ENCODE results near the gene CD52.

The CD52 gene

GRCh38 chr1:26335774-26336476 lies 18.2 kb downstream of the CD52 start:
- no peak for DNase-seq (ENCODE audit: low spot score)

DNA sequence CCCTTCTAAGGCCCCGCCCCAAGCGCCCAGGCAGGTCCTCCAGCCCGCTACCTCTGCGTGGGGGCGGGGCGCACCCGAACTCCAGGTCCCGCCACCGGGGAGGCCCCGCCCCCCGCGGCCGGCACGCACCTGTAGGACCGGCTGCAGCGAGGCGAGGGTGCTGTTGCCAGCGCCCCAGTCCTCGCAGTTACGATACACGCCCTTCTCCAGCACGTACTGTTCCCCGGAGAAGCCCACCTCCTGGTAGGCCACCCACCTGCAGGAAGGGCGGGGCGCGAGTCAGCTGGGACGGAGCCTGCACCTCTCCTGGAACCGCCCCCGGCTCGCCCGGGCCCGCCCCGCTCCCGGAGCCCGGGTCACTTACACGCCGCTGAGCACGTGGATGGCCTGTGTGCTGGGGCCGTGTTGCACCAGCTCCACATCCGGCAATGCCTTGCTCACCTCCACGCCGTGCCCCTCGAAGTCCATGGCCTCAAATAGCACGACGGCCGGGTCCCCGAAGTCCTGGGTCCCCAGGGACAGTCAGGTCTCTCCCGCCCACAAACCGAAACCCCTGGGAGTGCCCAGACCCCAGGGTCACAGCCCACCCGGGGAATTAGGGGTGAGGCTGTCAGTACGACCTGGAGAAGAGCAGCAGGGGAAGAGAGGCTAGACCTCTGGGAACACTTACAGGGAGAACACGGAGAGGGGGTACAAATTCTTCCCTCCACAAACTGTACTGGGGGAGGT lies 18.9 kb downstream of the CD52 start:
- DNase-seq (ENCODE audit: low spot score): no peak

GRCh38 chr1:26337206-26337535 lies 19.4 kb downstream of the CD52 start:
- DNase-seq (ENCODE audit: low spot score): no peak

- no peak for DNase-seq (ENCODE audit: low spot score)
Measured at GRCh38 chr1:26337625-26338024, 19.9 kb downstream of the CD52 start.

DNA sequence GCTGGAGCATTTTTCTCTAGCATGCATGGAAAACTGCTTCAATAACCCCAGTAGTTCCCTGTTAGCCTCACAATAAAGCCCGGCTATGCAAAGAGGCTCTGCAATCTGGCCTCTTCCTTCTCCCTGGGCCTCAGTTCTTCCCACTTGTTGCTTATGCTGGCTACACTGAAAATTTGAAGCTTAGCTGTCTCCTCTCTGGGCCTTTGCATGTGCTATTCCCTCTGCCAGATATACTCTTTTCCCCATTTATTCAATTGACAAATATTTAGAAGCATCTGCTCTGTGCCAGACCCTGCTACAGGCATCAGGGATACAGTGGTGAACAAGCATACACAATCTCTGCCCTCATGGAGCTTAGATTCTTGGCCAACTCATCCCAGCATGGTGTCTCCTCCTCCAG lies 20.9 kb downstream of the CD52 start:
- no peak for DNase-seq (ENCODE audit: low spot score)

GRCh38 chr1:26340047-26340481 lies 22.3 kb downstream of the CD52 start:
- DNase-seq (ENCODE audit: low spot score): no peak

DNA sequence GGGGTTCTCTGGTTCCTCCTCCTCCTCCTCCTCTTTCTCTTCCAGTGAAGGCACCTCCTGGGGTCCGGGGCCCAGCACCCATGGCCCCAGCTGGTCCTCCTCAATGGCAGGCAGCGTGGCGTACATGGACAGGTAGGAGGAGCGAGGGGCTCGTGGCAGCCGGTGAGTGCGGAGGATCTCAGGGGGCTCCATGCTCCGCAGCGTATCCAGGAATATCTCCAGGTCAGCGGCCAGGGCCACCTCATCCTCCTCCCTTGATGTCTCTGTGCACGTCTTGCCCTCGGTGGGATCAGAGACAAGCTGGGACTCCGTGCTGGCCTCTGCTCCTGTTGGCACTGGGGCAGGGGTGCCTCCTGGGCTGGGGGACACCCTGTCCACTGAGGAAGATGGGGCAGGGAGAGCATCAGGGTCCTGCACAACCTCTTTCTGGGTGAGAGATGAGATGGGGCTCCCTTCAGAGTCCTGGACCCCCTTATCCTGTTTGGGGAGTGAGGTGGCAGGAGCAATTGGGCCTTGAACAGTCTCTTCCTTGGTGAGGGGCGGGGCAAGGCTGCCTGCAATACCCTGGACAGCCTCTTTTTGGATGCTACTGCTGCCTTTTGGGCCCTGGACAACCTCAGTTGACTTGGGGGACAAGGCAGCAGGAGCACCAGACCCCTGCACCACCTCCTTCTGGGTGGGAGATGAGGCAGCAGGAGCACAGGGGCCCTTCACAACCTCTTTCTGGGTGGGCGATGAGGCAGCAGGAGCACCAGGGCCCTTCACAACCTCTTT lies 26.6 kb downstream of the CD52 start:
- no peak for DNase-seq (ENCODE audit: low spot score)

- DNase-seq (ENCODE audit: low spot score): no peak
Measured at GRCh38 chr1:26345718-26346117, 28.0 kb downstream of the CD52 start.

GRCh38 chr1:26346274-26347033 lies 28.7 kb downstream of the CD52 start:
- no peak for DNase-seq (ENCODE audit: low spot score)

DNA sequence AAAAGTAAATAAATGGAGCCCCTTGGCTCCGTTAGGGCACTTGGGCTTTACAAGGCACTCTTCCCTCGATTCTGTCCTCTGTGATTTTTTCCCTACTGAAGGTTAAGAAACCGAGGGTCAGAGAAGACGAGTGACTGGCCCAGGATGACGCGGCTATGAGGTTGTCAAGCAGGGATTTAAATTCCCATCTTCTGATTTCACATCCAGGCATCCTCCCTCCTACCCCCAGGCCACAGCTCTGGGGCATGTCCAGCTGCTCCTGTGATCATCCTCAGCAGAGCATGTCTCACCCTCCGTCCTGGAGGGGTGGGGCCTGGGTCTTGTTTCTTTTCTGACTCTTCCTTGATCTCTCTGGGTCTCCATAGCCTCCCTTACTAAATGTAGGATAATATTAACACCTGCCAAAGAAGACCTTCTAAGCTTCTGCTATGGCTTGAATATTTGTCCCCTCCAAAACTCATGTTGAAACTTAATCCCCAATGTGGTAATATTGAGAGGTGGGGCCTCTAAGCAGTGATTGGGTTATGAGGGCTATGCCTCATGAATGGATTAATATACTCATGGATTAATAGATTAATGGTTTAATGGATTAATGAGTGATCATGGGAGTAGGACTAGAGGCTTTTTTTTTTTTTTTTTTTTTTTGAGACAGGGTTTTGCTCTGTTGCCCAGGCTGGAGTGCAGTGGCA lies 31.6 kb downstream of the CD52 start:
- DNase-seq (ENCODE audit: low spot score): no peak

- DNase-seq (ENCODE audit: low spot score): no peak
Measured at GRCh38 chr1:26349877-26350244, 32.1 kb downstream of the CD52 start.

- DNase-seq (ENCODE audit: low spot score): no peak
Measured at GRCh38 chr1:26350343-26350700, 32.6 kb downstream of the CD52 start.

- no peak for DNase-seq (ENCODE audit: low spot score)
Measured at GRCh38 chr1:26350701-26351589, 33.2 kb downstream of the CD52 start.

DNA sequence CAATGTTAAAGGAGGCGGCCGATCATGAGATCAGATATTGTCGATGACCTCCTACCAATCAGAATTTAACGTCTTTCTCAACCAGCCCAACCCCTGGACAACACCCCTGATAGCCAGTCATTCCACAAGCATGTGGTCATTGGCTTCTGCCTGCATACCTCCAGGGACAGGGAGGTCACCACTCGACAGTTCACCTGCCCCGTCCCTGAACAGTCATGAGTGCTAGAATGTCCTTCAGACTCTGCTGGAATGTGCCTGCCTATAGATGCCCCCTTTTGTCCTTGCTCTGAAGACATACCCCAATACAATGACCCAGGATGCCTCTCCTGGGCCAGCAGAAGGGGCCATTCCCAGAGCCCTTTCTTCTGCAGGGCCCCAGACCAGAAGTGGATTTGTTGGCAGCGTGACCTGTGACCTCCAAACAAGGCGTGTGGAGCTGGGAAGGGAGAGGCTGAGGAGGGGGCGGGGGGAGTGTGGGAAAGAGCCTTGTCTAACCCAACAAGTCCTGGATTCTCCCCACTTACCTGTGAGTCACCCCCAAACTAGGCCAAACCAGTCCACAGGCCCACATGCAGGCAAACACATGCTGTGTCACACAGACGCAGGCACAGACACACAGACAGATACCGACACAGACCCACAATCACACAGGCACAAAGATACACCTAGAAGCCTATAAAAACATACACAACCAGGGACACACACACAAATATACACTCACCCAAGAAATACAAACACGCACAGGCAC lies 34.0 kb downstream of the CD52 start:
- DNase-seq (ENCODE audit: low spot score): no peak

DNA sequence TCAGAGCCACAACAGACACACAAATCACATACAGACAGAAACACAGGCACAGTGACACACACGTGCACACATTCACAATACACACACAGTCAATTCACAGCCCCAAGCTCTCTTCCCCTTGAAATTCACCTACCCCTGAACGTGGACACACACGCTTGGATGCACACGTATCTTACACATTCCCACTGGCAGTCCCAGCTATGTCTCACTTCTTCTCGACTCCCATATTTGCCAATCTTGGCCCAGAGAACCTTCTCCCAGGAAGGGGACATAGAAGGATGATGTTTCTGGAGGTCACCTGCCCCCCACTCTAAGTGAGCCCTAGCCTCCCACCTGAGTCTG lies 34.6 kb downstream of the CD52 start:
- DNase-seq (ENCODE audit: low spot score): no peak

DNA sequence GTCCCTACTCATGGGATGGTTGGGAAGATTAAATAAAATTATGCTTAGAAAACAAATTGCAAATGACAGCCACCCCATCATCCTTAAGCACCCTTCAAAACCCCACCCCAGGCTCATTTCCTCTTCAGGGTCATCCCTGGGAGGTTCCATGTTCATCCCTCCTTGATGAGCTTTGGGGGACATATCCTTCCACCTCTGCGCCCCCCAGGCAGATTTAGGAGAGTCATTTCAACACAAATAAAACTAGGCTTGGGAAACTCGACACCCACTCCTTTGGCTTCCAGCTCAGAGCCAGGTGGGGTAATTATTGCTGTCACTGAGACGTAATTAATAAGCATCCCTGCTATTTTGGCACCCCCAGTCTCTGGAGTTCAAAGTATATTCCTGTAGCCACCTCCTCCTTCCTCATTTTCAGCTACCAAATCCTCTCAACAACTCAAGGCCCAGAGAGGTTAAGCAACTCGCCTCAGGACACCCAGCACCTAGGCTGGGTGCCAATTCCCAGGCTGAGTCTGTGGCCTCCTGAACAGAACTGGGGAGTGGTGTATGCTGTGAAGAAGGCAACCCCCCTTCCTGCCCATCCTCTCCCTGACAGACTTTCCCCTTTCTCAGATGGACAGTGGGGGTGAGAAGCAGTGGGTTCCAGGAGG lies 35.6 kb downstream of the CD52 start:
- DNase-seq (ENCODE audit: low spot score): no peak

DNA sequence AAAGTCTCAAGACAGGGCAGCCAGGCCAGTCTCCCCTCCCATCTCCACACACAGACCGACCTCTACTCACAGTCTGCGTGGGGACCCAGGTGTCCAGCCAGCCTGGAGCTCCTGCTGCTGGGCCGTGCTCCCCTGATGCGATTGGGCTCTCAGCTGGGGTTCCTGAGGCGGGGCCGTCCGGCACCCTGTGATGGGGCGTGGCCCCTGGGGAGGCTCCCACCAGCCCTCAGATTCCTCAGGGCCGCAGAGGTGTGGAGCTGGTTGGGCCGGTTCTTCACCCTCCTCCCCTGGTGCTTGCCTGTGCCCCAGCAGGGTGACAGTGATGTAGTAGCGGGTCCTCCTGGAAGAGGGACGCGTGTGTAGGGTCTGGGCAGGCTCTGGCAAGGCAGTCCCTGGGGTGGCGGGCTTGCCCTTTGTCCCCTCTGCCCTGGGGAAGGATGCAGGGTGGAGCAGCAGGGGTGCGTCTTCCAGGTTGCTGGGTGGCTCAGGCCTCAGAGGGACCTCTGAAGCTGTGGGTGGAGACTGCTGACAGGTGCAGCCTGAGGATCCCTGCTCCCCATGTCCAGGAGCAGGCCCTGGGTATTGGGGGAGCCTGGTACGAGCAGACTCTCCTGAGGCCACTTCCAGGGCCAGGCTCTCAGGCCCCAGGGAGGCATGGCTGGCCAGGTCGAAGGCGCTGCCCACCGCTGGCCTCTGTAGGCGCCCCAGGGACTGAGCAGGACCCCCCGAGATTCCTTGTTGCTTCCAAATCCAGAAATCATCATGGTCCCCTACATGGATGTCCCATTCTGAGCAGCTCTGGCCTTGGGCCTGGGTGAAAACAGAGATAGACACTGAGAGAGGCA lies 36.4 kb downstream of the CD52 start, which contains the start of gene CRYBG2:
CRYBG2 (minus strand) TSS at position 155 of the 845 bp plus-strand sequence. CDS start 7,473 bp downstream, outside the sequence.
- no peak for DNase-seq (ENCODE audit: low spot score)

GRCh38 chr1:26354972-26355371 lies 37.2 kb downstream of the CD52 start:
- DNase-seq (ENCODE audit: low spot score): no peak

GRCh38 chr1:26356106-26356505 lies 38.3 kb downstream of the CD52 start:
- no peak for DNase-seq (ENCODE audit: low spot score)
